ENCODE data around the gene ADAMTS7. TPM values are rescaled to one million over a fixed set of nuclear protein-coding genes. Genes with fewer than 3 reads are reported as not detected.

Gene ADAMTS7
- total and polyA plus RNA-seq, 2 of the 8 experiments (the other 6 are each of a cell fraction or from before 2014, with no cell fraction given) = 27.9 to 45.2 TPM

DNA sequence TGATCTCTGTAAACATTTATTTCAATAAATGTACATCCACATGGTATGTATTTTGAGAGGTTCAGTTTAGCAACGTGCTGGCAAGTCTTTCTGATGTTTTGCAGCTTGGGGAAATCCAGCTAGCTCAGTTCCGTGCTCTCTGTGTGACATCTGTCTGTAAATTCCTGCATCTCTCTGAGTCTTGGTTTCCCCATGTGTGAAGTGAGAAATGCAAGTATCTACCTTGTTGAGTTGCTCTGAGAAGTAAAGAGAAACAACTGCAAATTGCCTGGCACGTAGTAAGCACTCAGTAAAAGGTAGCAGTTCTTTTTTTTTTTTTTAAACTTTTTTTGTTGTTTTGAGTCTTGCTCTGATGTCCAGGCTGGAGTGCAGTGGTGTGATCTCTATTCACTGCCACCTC, 31.3 kb upstream of the ADAMTS7 start:
- Histone ChIP-seq H3K14ac (ENCODE audit: insufficient read length) (no peak overlapping the region), H2BK5ac (ENCODE audit: low read depth, low read length) (no peak overlapping the region), H3K36me3 (ENCODE audit: control insufficient read depth in 2 of 4, insufficient read depth in 4 of 4, low read length in 3 of 4) (no peaks in the 10 kb centered on the region), H2AK5ac (ENCODE audit: low read depth, low read length) (no peak overlapping the region), H3K79me2 (ENCODE audit: control insufficient read depth in 1 of 2, insufficient read depth in 2 of 2, low read length in 2 of 2) (no peaks in the 10 kb centered on the region), H2BK20ac (ENCODE audit: low read length) (no peak overlapping the region), H2BK120ac (replicated peaks; ENCODE audit: low read depth, low read length) (no peak overlapping the region), H2BK15ac (ENCODE audit: low read length) (no peak overlapping the region), H3K56ac (replicated peaks; ENCODE audit: insufficient read length, low read depth, low read length) (no peak overlapping the region), H3K4ac (replicated peaks; ENCODE audit: insufficient read length, low read depth, low read length) (no peak overlapping the region), H3K4me2 (ENCODE audit: insufficient read depth in 1 of 2, low read depth in 2 of 2, low read length in 2 of 2) (no peak overlapping the region), H3K4me3 (ENCODE audit: extremely low read depth in 1 of 4, insufficient read depth in 2 of 4, low read depth in 3 of 4, low read length in 4 of 4) (no peak overlapping the region), H4K91ac (replicated peaks; ENCODE audit: insufficient read length, low read length) (no peak overlapping the region), H4K8ac (ENCODE audit: extremely low read depth, insufficient read depth, low read length) (no peak overlapping the region), H4K5ac (ENCODE audit: insufficient read length, low read depth, low read length) (no peak overlapping the region), H3K23ac (ENCODE audit: insufficient read length) (no peak overlapping the region), H3K27me3 (replicated peaks in 1 of 4; ENCODE audit: control insufficient read depth in 3 of 4, extremely low read depth in 1 of 4, insufficient read depth in 3 of 4, low read length in 3 of 4) (no peaks in the 10 kb centered on the region), H3K79me1 (ENCODE audit: low read depth, low read length) (no peaks in the 10 kb centered on the region), H3K9ac (replicated peaks in 1 of 4; ENCODE audit: extremely low read depth in 1 of 4, low read depth in 3 of 4, low read length in 3 of 4) (no peak overlapping the region), H3K23me2 (ENCODE audit: low read depth, low read length) (no peaks in the 10 kb centered on the region), H3K18ac (ENCODE audit: extremely low read depth, low read length) (no peak overlapping the region), H2BK12ac (ENCODE audit: low read depth, low read length) (no peak overlapping the region), H3K9me3 (ENCODE audit: insufficient read depth in 2 of 2, low read depth in 1 of 2, low read length in 1 of 2) (no peaks in the 10 kb centered on the region), H3K27ac (ENCODE audit: low read depth, low read length) (no peak overlapping the region), H3K4me1 (replicated peaks in 1 of 4; ENCODE audit: control insufficient read depth in 3 of 4, insufficient read depth in 4 of 4, low read length in 3 of 4) (no peaks in the 10 kb centered on the region), H4K20me1 (replicated peaks in 1 of 2; ENCODE audit: control insufficient read depth in 1 of 2, insufficient read depth in 2 of 2, low read length in 2 of 2) (no peaks in the 10 kb centered on the region), H2AFZ (ENCODE audit: low read length) (no peak overlapping the region)
- no peak for TF ChIP-seq EGR1 (IDR thresholded peaks at IDR 0.05; ENCODE audit: borderline replicate concordance, low read depth, low read length)
- TF ChIP-seq HDAC6 (IDR thresholded peaks at IDR 0.05; ENCODE audit: low read depth, low read length) = no peak
- no peak for TF ChIP-seq KDM1A (IDR thresholded peaks at IDR 0.05; ENCODE audit: borderline replicate concordance, low read length)
- no peak for TF ChIP-seq ZNF274 (IDR thresholded peaks at IDR 0.05; ENCODE audit: borderline replicate concordance, extremely low read depth, low read length)
- TF ChIP-seq TEAD4 (IDR thresholded peaks at IDR 0.05; ENCODE audit: low read depth, low read length) = no peak
- TF ChIP-seq RNF2 (IDR thresholded peaks at IDR 0.05; ENCODE audit: borderline replicate concordance, low read depth, low read length, missing control alignments, poor library complexity, severe bottlenecking) = no peak
- no peak for TF ChIP-seq SIN3A (conservative IDR thresholded peaks at IDR 0.05 in 1 of 2, IDR thresholded peaks at IDR 0.05 in 1 of 2; ENCODE audit: low read depth in 1 of 2, low read length in 2 of 2)
- TF ChIP-seq JUND (IDR thresholded peaks at IDR 0.05; ENCODE audit: low read length) = no peak
- TF ChIP-seq EP300 (IDR thresholded peaks at IDR 0.05; ENCODE audit: borderline replicate concordance in 1 of 2, low read depth in 2 of 2, low read length in 2 of 2) = no peak
- TF ChIP-seq SIRT6 (IDR thresholded peaks at IDR 0.05; ENCODE audit: low read length) = no peak
- no peak for TF ChIP-seq NRF1 (IDR thresholded peaks at IDR 0.05; ENCODE audit: low read depth, low read length)
- no peak for TF ChIP-seq FOSL1 (IDR thresholded peaks at IDR 0.05; ENCODE audit: insufficient read depth, low read depth, low read length)
- no peak for TF ChIP-seq SRF (IDR thresholded peaks at IDR 0.05; ENCODE audit: low read depth, low read length)
- ChIA-PET POLR2A (ENCODE audit: partially characterized antibody) (no interaction called here), CTCF (ENCODE audit: partially characterized antibody) (interaction anchor here (0.7 to 1.0 kb wide), 3 partner anchors 10 to 35 kb away, joined by 3 to 5 read pairs (median 3); no protein-coding TSS in a partner anchor)
- no peak for DNase-seq (ENCODE audit: low read depth in 1 of 2, low spot score in 2 of 2)
- 89% methylated on average over 3 of the region's 3 CpGs; no CpG with 5 or more reads in 1 of the 2 experiments for WGBS, 2 experiments (ENCODE audit: extremely low coverage in 1 of 2, insufficient coverage in 1 of 2, insufficient read length in 1 of 2, insufficient replicate concordance in 2 of 2, low coverage in 1 of 2, low lambda C conversion rate in 2 of 2, missing lambda C conversion rate in 1 of 2)
- no peak for FAIRE-seq

All from H1 (cell line).